ENCODE measurements around the gene LCE6A.

The LCE6A gene

DNA sequence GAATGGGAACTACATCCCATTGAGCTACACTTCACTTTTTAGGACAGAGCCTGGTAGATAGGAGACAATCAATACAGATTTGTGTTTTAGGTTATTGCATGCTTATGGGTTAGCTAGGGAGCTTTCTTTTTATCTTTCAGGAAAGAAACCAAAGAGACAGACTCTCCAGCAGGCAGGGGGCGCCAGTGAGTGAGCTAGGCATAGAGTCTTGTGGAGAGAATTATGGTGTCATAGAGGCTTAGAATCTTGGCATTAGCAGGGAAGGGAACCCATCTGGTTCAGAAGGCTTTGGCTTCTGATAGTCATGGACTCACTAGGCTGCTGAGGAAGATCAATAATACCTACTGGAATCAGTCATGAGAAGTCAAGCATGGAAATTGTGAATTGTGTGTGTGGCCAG lies 35.4 kb downstream of the LCE6A start, which contains the start of gene SMCP:
SMCP (plus strand) TSS at position 281 of the 400 bp plus-strand sequence. CDS start 6,101 bp downstream, outside the sequence.
- no peak for DNase-seq

DNA sequence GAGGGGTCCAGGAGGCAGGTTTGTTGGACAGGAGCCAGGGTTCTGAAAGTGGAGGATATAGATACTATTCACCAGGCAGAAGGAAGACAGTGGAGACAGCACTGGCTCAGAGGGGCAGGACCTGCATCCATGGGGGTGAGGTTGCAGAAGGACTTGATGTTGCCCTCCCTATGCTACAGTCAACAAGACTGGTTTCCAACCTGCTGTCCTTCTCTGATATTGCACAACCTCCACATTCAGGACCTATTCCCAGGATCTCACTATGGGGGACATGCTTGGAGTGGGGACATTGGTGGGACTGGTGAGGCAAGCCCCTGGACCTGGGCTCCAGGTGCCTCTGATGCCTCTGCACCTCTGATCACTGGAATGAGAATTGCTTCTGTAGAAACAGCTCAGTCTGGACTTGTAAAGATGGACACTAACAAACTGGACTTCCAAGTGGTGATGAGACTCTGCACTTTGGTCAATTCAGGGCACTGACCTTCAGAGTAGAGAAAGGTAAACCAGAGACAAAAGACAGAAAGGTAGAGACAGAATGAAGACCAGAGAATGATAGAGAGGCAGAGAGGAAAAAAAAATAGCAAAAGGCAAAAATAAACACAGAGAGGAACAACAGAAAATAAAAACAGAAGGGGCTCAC lies 37.0 kb downstream of the LCE6A start:
- DNase-seq: no peak

- no peak for DNase-seq
Observed at GRCh38 chr1:152880316-152880715, 37.7 kb downstream of the LCE6A start.

GRCh38 chr1:152880907-152881306 lies 38.3 kb downstream of the LCE6A start:
- no peak for DNase-seq

- no peak for DNase-seq
Observed at GRCh38 chr1:152884085-152884484, 41.4 kb downstream of the LCE6A start.

GRCh38 chr1:152884506-152884905 lies 41.9 kb downstream of the LCE6A start:
- DNase-seq: no peak

GRCh38 chr1:152884966-152885624 lies 42.4 kb downstream of the LCE6A start:
- no peak for DNase-seq

DNA sequence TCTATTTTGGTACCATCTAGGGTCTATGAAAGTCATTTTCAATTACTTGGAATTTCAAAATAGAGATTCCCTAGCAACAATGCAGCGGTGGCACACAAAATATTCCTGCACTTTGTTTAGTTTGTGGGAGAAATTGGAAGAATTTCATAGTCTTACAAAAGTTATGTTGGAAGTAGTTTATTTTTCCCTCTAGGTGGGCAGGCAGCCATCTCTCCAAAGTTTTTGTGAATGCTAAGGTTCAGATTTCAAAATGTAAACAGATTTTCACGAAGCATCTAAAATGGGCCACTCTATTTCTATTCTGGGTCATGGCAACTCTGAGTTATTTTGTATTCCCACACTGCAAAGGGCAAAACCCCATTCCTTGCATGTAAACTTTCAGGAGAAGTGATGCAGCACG lies 43.4 kb downstream of the LCE6A start:
- no peak for DNase-seq

DNA sequence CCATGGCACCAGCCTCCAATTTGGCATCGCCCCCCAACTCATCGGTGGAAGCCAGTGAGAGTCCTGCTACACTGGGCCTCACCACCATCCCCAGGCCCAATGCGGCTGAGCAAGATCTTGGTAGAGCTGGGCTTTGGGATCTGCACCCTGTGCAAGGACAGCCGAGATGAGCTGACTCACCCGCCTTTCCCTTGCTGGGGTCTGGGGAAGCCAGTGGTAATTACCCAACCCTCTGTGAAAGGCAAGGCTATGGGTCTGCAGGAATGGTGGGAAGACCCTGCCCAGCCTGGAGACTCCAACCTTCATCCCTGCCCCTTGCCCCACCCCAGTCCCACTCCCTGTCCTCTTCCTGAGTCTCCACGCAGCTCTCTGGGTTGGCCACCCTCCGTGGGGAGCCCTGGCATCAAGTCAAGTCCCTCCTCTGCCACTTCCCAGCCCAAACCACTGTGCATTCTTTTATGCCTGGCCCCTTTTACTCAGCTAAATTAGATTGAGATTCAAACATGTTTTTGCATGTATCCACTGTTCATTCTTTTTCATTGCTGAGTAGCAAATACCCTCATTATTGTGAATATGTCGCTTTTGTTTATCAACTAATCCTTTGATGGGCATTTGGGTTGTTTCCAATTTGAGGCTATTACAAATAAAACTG lies 44.2 kb downstream of the LCE6A start:
- no peak for DNase-seq

DNA sequence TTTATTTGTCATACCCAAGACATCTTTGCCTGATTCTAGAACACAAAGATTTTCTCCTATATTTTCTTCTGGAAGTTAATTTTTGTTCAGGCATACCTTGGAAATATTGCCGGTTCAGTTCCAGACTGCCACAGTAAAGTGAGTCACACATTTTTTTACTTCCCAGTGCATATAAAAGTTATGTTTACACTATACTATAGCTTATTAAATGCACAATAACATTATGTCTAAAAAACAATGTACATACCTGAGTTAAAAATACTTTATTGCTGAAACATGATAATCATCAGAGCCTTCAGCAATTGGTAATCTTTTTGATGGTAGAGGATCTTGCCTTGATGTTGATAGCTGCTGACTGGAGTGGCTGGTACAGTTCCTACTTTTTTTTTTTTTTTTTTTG lies 45.5 kb downstream of the LCE6A start:
- DNase-seq: no peak

All from NCI-H345 (cell line).